PC-3 (cell line): ENCODE data around the gene ANKRD37. TPM values are rescaled to one million over a fixed set of nuclear protein-coding genes. Genes with fewer than 3 reads are reported as not detected.

Experiments used
- ATAC-seq: fragments of 200-7000 bp; cut with Tn5 transposase; 2 replicates; pipeline ENCODE4 v1.9.1; 2020; ENCODE audit warnings: mild to moderate bottlenecking, moderate library complexity
- BruUV-seq: library from RNA; stranded (reverse); fragments of 400-500 nt; replicated peaks from 2 replicates; lab custom pipeline; 2021; lab: Mats Ljungman, UMichigan
- CTCF ChIA-PET: fragments of 300-600 bp; sonication (Branson Sonifier 250); formaldehyde crosslinking; loops from one replicate; lab custom pipeline; 2022; ENCODE audit warnings: antibody characterized with exemption; lab: Charles Lee
- POLR2A ChIA-PET: fragments of 300-600 bp; sonication (Branson Sonifier 250); formaldehyde crosslinking; loops from one replicate; lab custom pipeline; 2022; ENCODE audit warnings: antibody characterized with exemption; ENCODE audit not compliant: unreplicated experiment; lab: Charles Lee
- DNase-seq: peaks from one replicate; pipeline ENCODE4 v3.0.0-alpha.2; 2015
- H2AFZ ChIP-seq: fragments of 300-600 bp; sonication (generic); 2 replicates; pipeline ENCODE4 v1.6.0; 2016; ENCODE audit warnings: antibody characterized with exemption, low read length
- H3F3A ChIP-seq: fragments of 300-600 bp; sonication (generic); one replicate; pipeline ENCODE4 v1.6.0; 2017; ENCODE audit warnings: antibody characterized with exemption, low read length, control low read depth, mild to moderate bottlenecking; ENCODE audit not compliant: unreplicated experiment
- H3K27ac ChIP-seq: fragments of 300-600 bp; sonication (generic); 2 replicates; pipeline ENCODE4 v1.5.1; 2016; ENCODE audit warnings: mild to moderate bottlenecking, low read length
- H3K27me3 ChIP-seq: fragments of 300-600 bp; sonication (generic); 2 replicates; pipeline ENCODE4 v1.6.1; 2016; ENCODE audit warnings: low read length, mixed read lengths
- H3K36me3 ChIP-seq: fragments of 300-600 bp; sonication (generic); 2 replicates; pipeline ENCODE4 v1.6.1; 2016; ENCODE audit warnings: low read depth, mixed run types, low read length, mixed read lengths
- H3K4me1 ChIP-seq: fragments of 300-600 bp; sonication (generic); 2 replicates; pipeline ENCODE4 v1.5.1; 2016; ENCODE audit warnings: low read length; ENCODE audit not compliant: insufficient read depth
- H3K4me2 ChIP-seq: fragments of 300-600 bp; sonication (generic); 2 replicates; pipeline ENCODE4 v1.6.0; 2016; ENCODE audit warnings: low read length
- H3K4me3 ChIP-seq: fragments of 300-600 bp; sonication (generic); 2 replicates; pipeline ENCODE4 v1.5.1; 2016; ENCODE audit warnings: mild to moderate bottlenecking, low read length, mixed read lengths
- H3K79me2 ChIP-seq: fragments of 300-600 bp; sonication (generic); 2 replicates; pipeline ENCODE4 v1.6.1; 2017; ENCODE audit warnings: low read length, mixed read lengths
- H3K9ac ChIP-seq: fragments of 300-600 bp; sonication (generic); 2 replicates; pipeline ENCODE4 v1.6.0; 2016; ENCODE audit warnings: mild to moderate bottlenecking, low read length
- H3K9me2 ChIP-seq: fragments of 300-600 bp; sonication (generic); replicated peaks from 2 replicates; pipeline ENCODE4 v1.6.1; 2016; ENCODE audit warnings: mixed run types, low read length, mixed read lengths
- H3K9me3 ChIP-seq: fragments of 300-600 bp; sonication (generic); 2 replicates; pipeline ENCODE4 v1.6.1; 2016; ENCODE audit warnings: low read length, mixed read lengths
- H4K20me1 ChIP-seq: fragments of 300-600 bp; sonication (generic); 2 replicates; pipeline ENCODE4 v1.6.1; 2016; ENCODE audit warnings: low read length, mixed read lengths
- EZH2 ChIP-seq: fragments of 300-600 bp; sonication (generic); IDR thresholded peaks from one replicate; pipeline ENCODE4 v1.6.1; 2017; ENCODE audit warnings: antibody characterized with exemption, mild to moderate bottlenecking, low read length; ENCODE audit not compliant: unreplicated experiment
- EZH2phosphoT487 ChIP-seq: fragments of 300-600 bp; sonication (generic); IDR thresholded peaks from 2 replicates; pipeline ENCODE4 v1.6.1; 2018; ENCODE audit warnings: mild to moderate bottlenecking, antibody characterized with exemption, low read length, borderline replicate concordance
- intact Hi-C: fragments of 100-400 bp; cut with micrococcal nuclease; formaldehyde crosslinking; loops from 2 replicates; pipeline ENCODE4 v1.9.0; 2023
- total RNA-seq: library from RNA; depleted of rRNA; stranded (reverse); fragments of >200 nt; gene quantifications from 2 replicates; pipeline ENCODE4 v1.2.3, GENCODE V29; 2014
- TF ChIP-seq, protein P1 (sequence below): fragments of 300-600 bp; sonication (generic); conservative IDR thresholded peaks from 2 replicates; pipeline ENCODE4 v1.5.1; 2017; ENCODE audit warnings: antibody characterized with exemption, low read depth, mild to moderate bottlenecking, low read length

ANKRD37 gene
- total RNA-seq, 1 experiment from 2014 or later = 18.7 TPM

- ATAC-seq = no peak
- H3K4me3 ChIP-seq = no peak overlapping the region
These were observed 22.1 kb upstream of the ANKRD37 start for GRCh38 chr4:185374573-185374972.

GRCh38 chr4:185378264-185378663 lies 18.4 kb upstream of the ANKRD37 start:
- no peak overlapping the region for H3K9ac ChIP-seq
- H3K79me2 ChIP-seq = no peaks in the 10 kb centered on the region
- H3K36me3 ChIP-seq = no peaks in the 10 kb centered on the region
- no peak for DNase-seq
- CTCF ChIA-PET = no interaction called here
- POLR2A ChIA-PET = no interaction called here
- H3K9me2 ChIP-seq = no peaks in the 10 kb centered on the region
- BruUV-seq = no TSS peak
- no peak overlapping the region for H3K27ac ChIP-seq
- no peaks in the 10 kb centered on the region for H3K27me3 ChIP-seq
- no peak overlapping the region for H3K4me2 ChIP-seq
- peaks cover 3% of the 10 kb centered on the region; the same call in 1 of the 2 replicates for H3K4me1 ChIP-seq
- H2AFZ ChIP-seq = no peak overlapping the region
- no peaks in the 10 kb centered on the region for H3F3A ChIP-seq
- H3K4me3 ChIP-seq = no peak overlapping the region
- no peak for ATAC-seq
- TF ChIP-seq EZH2 (no peak), EZH2phosphoT487 (no peak)
- TF ChIP-seq, protein P1, sequence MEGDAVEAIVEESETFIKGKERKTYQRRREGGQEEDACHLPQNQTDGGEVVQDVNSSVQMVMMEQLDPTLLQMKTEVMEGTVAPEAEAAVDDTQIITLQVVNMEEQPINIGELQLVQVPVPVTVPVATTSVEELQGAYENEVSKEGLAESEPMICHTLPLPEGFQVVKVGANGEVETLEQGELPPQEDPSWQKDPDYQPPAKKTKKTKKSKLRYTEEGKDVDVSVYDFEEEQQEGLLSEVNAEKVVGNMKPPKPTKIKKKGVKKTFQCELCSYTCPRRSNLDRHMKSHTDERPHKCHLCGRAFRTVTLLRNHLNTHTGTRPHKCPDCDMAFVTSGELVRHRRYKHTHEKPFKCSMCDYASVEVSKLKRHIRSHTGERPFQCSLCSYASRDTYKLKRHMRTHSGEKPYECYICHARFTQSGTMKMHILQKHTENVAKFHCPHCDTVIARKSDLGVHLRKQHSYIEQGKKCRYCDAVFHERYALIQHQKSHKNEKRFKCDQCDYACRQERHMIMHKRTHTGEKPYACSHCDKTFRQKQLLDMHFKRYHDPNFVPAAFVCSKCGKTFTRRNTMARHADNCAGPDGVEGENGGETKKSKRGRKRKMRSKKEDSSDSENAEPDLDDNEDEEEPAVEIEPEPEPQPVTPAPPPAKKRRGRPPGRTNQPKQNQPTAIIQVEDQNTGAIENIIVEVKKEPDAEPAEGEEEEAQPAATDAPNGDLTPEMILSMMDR = no peak
- H3K9me3 ChIP-seq = no peaks in the 10 kb centered on the region
- no peaks in the 10 kb centered on the region for H4K20me1 ChIP-seq
- intact Hi-C loops = no loop called here

More at GRCh38 chr4:185374573-185374972, 22.1 kb upstream of the ANKRD37 start:
- POLR2A ChIA-PET = no interaction called here
- no peaks in the 10 kb centered on the region for H3K9me2 ChIP-seq
- no peak overlapping the region for H3K27ac ChIP-seq
- H3K4me1 ChIP-seq = no peaks in the 10 kb centered on the region
- no peaks in the 10 kb centered on the region for H3K79me2 ChIP-seq
- no peak overlapping the region for H2AFZ ChIP-seq
- no peak overlapping the region for H3K4me2 ChIP-seq
- no peaks in the 10 kb centered on the region for H3K27me3 ChIP-seq
- no peak for DNase-seq
- H4K20me1 ChIP-seq = no peaks in the 10 kb centered on the region
- no peaks in the 10 kb centered on the region for H3K36me3 ChIP-seq
- TF ChIP-seq EZH2phosphoT487 = no peak
- TF ChIP-seq, protein P1 = no peak
- TF ChIP-seq EZH2 = no peak
- H3F3A ChIP-seq = no peaks in the 10 kb centered on the region
- intact Hi-C loops = no loop called here
- H3K9ac ChIP-seq = no peak overlapping the region
- H3K9me3 ChIP-seq = no peaks in the 10 kb centered on the region
- no TSS peak for BruUV-seq
- CTCF ChIA-PET = no interaction called here

DNA sequence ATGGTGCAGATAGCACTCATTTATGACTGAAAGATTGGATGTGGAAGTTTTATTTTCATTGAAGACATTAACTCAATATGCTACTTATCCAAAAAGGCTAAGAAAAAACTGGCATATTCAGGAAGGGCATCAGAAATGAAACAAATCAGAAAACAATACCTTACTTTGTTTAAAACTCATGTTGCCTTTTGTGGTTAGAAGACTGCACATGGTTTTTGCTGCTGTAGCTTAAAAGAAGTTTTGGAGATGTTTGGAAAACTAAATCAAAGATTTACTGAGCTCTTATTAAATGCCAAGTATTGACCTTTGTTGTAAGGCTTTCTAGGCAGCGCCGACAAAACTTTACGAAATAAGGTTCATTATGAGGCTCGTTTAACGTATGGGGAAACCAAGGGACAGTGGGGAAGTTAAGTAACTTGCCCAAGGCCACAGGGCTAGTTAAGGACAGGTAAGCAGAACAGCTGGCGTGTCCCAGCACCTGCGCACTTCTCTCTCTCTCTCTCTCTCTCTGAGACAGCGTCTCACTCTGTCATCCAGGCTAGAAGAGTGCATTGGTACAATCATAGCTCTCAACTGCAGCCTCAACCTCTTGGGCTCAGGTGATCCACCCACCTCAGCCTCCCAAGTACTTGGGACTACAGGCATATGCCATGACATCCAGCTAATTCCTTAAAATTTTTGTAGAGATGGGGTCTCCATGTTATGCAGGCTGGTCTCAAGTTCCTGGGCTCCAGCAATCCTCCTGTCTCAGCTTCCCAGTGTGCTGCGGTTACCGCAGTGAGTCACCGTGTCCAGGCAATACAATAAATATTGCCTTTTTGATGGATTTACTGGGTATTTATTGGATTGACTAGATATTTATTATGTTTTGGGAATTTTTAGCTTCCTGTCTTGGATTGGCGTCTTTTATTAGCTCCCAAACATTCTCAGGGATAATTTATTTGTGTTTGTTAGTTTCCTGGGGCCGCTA lies 17.0 kb upstream of the ANKRD37 start:
- no peak for DNase-seq
- H2AFZ ChIP-seq = no peak overlapping the region
- CTCF ChIA-PET = no interaction called here

More for the DNA sequence above, 17.0 kb upstream of the ANKRD37 start:
- intact Hi-C loops = no loop called here
- Histone ChIP-seq H3K9me2 (no peaks in the 10 kb centered on the region), H4K20me1 (no peaks in the 10 kb centered on the region), H3K4me2 (no peak overlapping the region), H3K27me3 (no peaks in the 10 kb centered on the region), H3K36me3 (no peaks in the 10 kb centered on the region), H3K27ac (no peak overlapping the region), H3K4me1 (peaks cover 13% of the 10 kb centered on the region), H3K9ac (no peak overlapping the region), H3K4me3 (no peak overlapping the region), H3K79me2 (no peaks in the 10 kb centered on the region), H3F3A (no peaks in the 10 kb centered on the region), H3K9me3 (no peaks in the 10 kb centered on the region)
- no peak for ATAC-seq
- TF ChIP-seq EZH2phosphoT487 (no peak), EZH2 (no peak)
- TF ChIP-seq, protein P1 = no peak
- no TSS peak for BruUV-seq
- POLR2A ChIA-PET = interaction anchor here (0.5 kb wide), 1 partner anchor 52 kb away, joined by 5 read pairs; no protein-coding TSS in a partner anchor
